PFSK-1 (cell line): ENCODE results near the gene RBPMS2.

Experiments used
- FOXP2 ChIP-seq: optimal IDR thresholded peaks from 2 replicates; pipeline ENCODE3; 2011; ENCODE audit warnings: borderline replicate concordance, control low read depth, inconsistent platforms; ENCODE audit not compliant: insufficient read depth; ENCODE audit errors: extremely low read length, extremely low read depth
- POLR2AphosphoS5 ChIP-seq: IDR thresholded peaks from 2 replicates; pipeline ENCODE4 v1.6.1; 2012; ENCODE audit warnings: low read depth, mild to moderate bottlenecking, control low read depth, low read length, moderate library complexity
- SIN3A ChIP-seq: IDR thresholded peaks from 2 replicates; pipeline ENCODE4 v1.6.1; 2012; ENCODE audit warnings: mild to moderate bottlenecking, low read length, moderate library complexity, borderline replicate concordance; ENCODE audit not compliant: insufficient read depth
- TAF1 ChIP-seq: IDR thresholded peaks from 2 replicates; pipeline ENCODE4 v1.6.1; 2012; ENCODE audit warnings: low read length, control low read depth, borderline replicate concordance; ENCODE audit not compliant: insufficient read depth
- TF ChIP-seq, protein P1 (sequence below), 2 experiments: IDR thresholded peaks; 2 replicates each; pipeline versions ENCODE4 v1.6.1 to v1.8.0; 2011 to 2012; ENCODE audit warnings: low read depth in 2 of 2, low read length in 2 of 2, control low read depth in 1 of 2, inconsistent platforms in 1 of 2, mild to moderate bottlenecking in 1 of 2, moderate library complexity in 1 of 2; ENCODE audit not compliant: insufficient read depth in 1 of 2

Gene RBPMS2

DNA sequence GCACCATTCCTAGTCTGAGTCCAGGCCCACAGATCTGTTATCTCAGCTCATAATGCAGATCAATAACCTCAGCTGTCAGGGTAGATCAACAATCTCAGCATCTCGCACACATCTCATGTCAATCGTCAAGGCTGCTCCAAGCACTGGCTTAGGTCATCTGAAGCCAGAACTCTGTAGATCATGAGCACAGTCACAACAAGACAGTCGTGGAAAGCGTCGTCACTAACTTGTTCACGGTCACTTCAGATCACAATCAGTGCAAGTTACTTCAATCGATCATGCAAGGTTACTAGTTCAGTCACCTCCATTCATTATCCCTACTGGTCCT is 71.8 kb downstream of the RBPMS2 start:
- TF ChIP-seq, protein P1, sequence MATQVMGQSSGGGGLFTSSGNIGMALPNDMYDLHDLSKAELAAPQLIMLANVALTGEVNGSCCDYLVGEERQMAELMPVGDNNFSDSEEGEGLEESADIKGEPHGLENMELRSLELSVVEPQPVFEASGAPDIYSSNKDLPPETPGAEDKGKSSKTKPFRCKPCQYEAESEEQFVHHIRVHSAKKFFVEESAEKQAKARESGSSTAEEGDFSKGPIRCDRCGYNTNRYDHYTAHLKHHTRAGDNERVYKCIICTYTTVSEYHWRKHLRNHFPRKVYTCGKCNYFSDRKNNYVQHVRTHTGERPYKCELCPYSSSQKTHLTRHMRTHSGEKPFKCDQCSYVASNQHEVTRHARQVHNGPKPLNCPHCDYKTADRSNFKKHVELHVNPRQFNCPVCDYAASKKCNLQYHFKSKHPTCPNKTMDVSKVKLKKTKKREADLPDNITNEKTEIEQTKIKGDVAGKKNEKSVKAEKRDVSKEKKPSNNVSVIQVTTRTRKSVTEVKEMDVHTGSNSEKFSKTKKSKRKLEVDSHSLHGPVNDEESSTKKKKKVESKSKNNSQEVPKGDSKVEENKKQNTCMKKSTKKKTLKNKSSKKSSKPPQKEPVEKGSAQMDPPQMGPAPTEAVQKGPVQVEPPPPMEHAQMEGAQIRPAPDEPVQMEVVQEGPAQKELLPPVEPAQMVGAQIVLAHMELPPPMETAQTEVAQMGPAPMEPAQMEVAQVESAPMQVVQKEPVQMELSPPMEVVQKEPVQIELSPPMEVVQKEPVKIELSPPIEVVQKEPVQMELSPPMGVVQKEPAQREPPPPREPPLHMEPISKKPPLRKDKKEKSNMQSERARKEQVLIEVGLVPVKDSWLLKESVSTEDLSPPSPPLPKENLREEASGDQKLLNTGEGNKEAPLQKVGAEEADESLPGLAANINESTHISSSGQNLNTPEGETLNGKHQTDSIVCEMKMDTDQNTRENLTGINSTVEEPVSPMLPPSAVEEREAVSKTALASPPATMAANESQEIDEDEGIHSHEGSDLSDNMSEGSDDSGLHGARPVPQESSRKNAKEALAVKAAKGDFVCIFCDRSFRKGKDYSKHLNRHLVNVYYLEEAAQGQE (IDR thresholded peaks at IDR 0.05; ENCODE audit: insufficient read depth in 1 of 2, low read depth in 2 of 2, low read length in 2 of 2) = no peak
- TF ChIP-seq FOXP2 (no peak), POLR2AphosphoS5 (no peak), TAF1 (no peak), SIN3A (no peak)

DNA sequence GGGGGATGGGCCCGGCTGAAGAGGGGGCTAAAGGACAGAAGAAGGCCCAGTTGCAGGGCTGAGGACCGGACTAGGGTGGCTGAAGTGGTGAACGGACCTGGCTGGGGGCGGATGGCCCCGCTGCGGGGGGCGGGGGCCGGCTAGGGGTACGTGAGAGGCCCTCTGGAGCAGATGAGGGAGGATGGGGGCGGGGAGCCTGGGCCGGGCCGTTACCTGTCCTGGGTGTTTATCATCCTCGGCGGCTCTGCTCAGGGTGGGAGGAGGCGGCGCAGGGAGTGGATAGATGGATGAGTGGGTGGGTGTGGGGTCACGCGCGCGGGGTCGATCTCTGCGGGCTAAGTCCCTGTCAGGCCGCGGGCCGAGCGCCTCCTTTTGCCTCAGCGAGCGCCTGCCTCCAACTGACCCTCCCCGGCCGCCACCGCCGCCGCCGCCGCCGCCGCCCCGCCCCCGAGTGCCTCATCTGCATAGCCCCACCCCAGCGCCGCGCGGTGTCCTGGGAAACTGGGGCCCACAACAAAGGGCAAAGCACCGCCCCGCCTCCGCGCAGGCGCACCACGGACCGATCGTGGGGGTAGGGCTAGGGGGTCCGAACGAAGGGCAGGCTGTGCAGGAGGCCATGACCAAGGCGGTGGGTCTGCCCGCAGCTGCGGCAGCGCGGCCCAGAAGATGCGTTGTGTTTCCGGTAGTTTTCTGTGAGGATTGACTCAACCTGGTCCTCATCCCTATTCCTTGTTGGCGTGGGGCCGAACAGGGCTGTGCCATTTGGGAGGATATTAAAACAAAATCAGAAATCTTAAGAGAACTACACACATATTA is 72.4 kb downstream of the RBPMS2 start:
- peak; percentile 95 for TF ChIP-seq FOXP2
- TF ChIP-seq SIN3A = no peak; the same call in 1 of the 2 replicates
- TF ChIP-seq TAF1 = peak; percentile 74
- TF ChIP-seq, protein P1 (IDR thresholded peaks at IDR 0.05; ENCODE audit: insufficient read depth in 1 of 2, low read depth in 2 of 2, low read length in 2 of 2) = no peak
- peak; percentile 96 for TF ChIP-seq POLR2AphosphoS5

GRCh38 chr15:64701482-64702184 is 73.8 kb downstream of the RBPMS2 start:
- TF ChIP-seq FOXP2 (no peak), TAF1 (no peak), POLR2AphosphoS5 (no peak), SIN3A (no peak)
- TF ChIP-seq, protein P1 (IDR thresholded peaks at IDR 0.05; ENCODE audit: insufficient read depth in 1 of 2, low read depth in 2 of 2, low read length in 2 of 2) = no peak

GRCh38 chr15:64701051-64701450 is 74.3 kb downstream of the RBPMS2 start:
- no peak for TF ChIP-seq TAF1
- no peak for TF ChIP-seq POLR2AphosphoS5
- TF ChIP-seq, protein P1 (IDR thresholded peaks at IDR 0.05; ENCODE audit: insufficient read depth in 1 of 2, low read depth in 2 of 2, low read length in 2 of 2) = no peak
- TF ChIP-seq SIN3A = no peak
- no peak for TF ChIP-seq FOXP2
